IPS DF 6.9 (cell line): ENCODE measurements around the gene HRK.

ENCODE experiments used
- DNase-seq: peaks from one replicate; pipeline ENCODE4 v3.0.0-alpha.2; 2013; ENCODE audit warnings: low read depth, low spot score
- H3K27ac ChIP-seq: one replicate; pipeline ENCODE4 v1.5.1; 2013; ENCODE audit warnings: low read length, control low read depth
- H3K27me3 ChIP-seq: 2 replicates; pipeline ENCODE4 v1.6.1; 2013; ENCODE audit warnings: mild to moderate bottlenecking, low read length; ENCODE audit not compliant: control insufficient read depth, insufficient read depth
- H3K36me3 ChIP-seq: 2 replicates; pipeline ENCODE4 v1.6.1; 2013; ENCODE audit warnings: low read length; ENCODE audit not compliant: control insufficient read depth, insufficient read depth
- H3K4me1 ChIP-seq: 2 replicates; pipeline ENCODE4 v1.6.1; 2013; ENCODE audit warnings: low read length; ENCODE audit not compliant: control insufficient read depth, insufficient read depth
- H3K4me3 ChIP-seq: 2 replicates; pipeline ENCODE4 v1.5.1; 2013; ENCODE audit warnings: mild to moderate bottlenecking, low read length
- H3K9me3 ChIP-seq: 2 replicates; pipeline ENCODE4 v1.6.1; 2013; ENCODE audit warnings: low read length, inconsistent platforms; ENCODE audit not compliant: control insufficient read depth, insufficient read depth
- WGBS: extraction: QIAGEN DNeasy Blood & Tissue Kit; methylation state at CpG from one replicate; pipeline ENCODE4 v1.1.7; 2013; ENCODE audit warnings: mixed read lengths, missing lambda C conversion rate; ENCODE audit not compliant: insufficient read length, insufficient coverage; 5-methylcytosine and 5-hydroxymethylcytosine counted together

Gene HRK

GRCh38 chr12:116849216-116849615, 32.0 kb downstream of the HRK start:
- Histone ChIP-seq H3K27ac (no peak overlapping the region), H3K36me3 (no peaks in the 10 kb centered on the region), H3K9me3 (no peaks in the 10 kb centered on the region), H3K27me3 (no peaks in the 10 kb centered on the region), H3K4me1 (no peaks in the 10 kb centered on the region), H3K4me3 (no peak overlapping the region)
- WGBS: no CpG with 5 or more reads among the region's 23 CpGs
- no peak for DNase-seq

- no peak for DNase-seq
- Histone ChIP-seq H3K9me3 (no peaks in the 10 kb centered on the region), H3K27me3 (no peaks in the 10 kb centered on the region), H3K4me1 (no peaks in the 10 kb centered on the region), H3K4me3 (no peak overlapping the region), H3K36me3 (no peaks in the 10 kb centered on the region), H3K27ac (no peak overlapping the region)
- no CpG with 5 or more reads among the region's 6 CpGs for WGBS
These were observed 38.2 kb downstream of the HRK start for GRCh38 chr12:116843085-116843484.

- Histone ChIP-seq H3K4me3 (no peak overlapping the region), H3K9me3 (no peaks in the 10 kb centered on the region), H3K27ac (no peak overlapping the region), H3K4me1 (no peaks in the 10 kb centered on the region), H3K36me3 (no peaks in the 10 kb centered on the region), H3K27me3 (no peaks in the 10 kb centered on the region)
- no CpG with 5 or more reads among the region's 3 CpGs for WGBS
- DNase-seq: no peak
These were observed 41.9 kb downstream of the HRK start for GRCh38 chr12:116839287-116839830.

GRCh38 chr12:116838365-116838764, 42.9 kb downstream of the HRK start:
- Histone ChIP-seq H3K27me3 (no peaks in the 10 kb centered on the region), H3K4me3 (no peak overlapping the region), H3K36me3 (no peaks in the 10 kb centered on the region), H3K9me3 (no peaks in the 10 kb centered on the region), H3K27ac (no peak overlapping the region), H3K4me1 (no peaks in the 10 kb centered on the region)
- no peak for DNase-seq
- WGBS: no CpG with 5 or more reads among the region's 4 CpGs

- Histone ChIP-seq H3K27me3 (no peaks in the 10 kb centered on the region), H3K4me3 (no peak overlapping the region), H3K4me1 (no peaks in the 10 kb centered on the region; the same call in 1 of the 2 replicates), H3K27ac (no peak overlapping the region), H3K9me3 (no peaks in the 10 kb centered on the region), H3K36me3 (no peaks in the 10 kb centered on the region)
- no CpG with 5 or more reads among the region's 9 CpGs for WGBS
- no peak for DNase-seq
These were observed 44.1 kb downstream of the HRK start for GRCh38 chr12:116837097-116837496.

GRCh38 chr12:116835484-116835883, 45.8 kb downstream of the HRK start:
- H3K9me3 ChIP-seq: no peaks in the 10 kb centered on the region
- no peaks in the 10 kb centered on the region for H3K27me3 ChIP-seq
- H3K27ac ChIP-seq: no peak overlapping the region
- H3K4me3 ChIP-seq: no peak overlapping the region
- H3K4me1 ChIP-seq: no peaks in the 10 kb centered on the region; the same call in 1 of the 2 replicates
- no peaks in the 10 kb centered on the region for H3K36me3 ChIP-seq
- WGBS: no CpG with 5 or more reads among the region's 1 CpG
- no peak for DNase-seq

GRCh38 chr12:116833474-116833873, 47.8 kb downstream of the HRK start:
- H3K27me3 ChIP-seq: no peaks in the 10 kb centered on the region
- H3K36me3 ChIP-seq: no peaks in the 10 kb centered on the region
- no CpG with 5 or more reads among the region's 10 CpGs for WGBS

GRCh38 chr12:116832353-116832752, 48.9 kb downstream of the HRK start:
- Histone ChIP-seq H3K36me3 (no peaks in the 10 kb centered on the region), H3K27me3 (no peaks in the 10 kb centered on the region), H3K4me1 (no peaks in the 10 kb centered on the region; the same call in 1 of the 2 replicates), H3K4me3 (no peak overlapping the region), H3K27ac (no peak overlapping the region), H3K9me3 (no peaks in the 10 kb centered on the region)
- no peak for DNase-seq
- no CpG with 5 or more reads among the region's 6 CpGs for WGBS

More at GRCh38 chr12:116833474-116833873, 47.8 kb downstream of the HRK start:
- DNase-seq: no peak
- H3K9me3 ChIP-seq: no peaks in the 10 kb centered on the region
- no peak overlapping the region for H3K27ac ChIP-seq
- no peak overlapping the region for H3K4me3 ChIP-seq
- no peaks in the 10 kb centered on the region; the same call in 1 of the 2 replicates for H3K4me1 ChIP-seq

GRCh38 chr12:116827432-116827831, 53.8 kb downstream of the HRK start:
- no CpG with 5 or more reads among the region's 4 CpGs for WGBS
- DNase-seq: no peak
- H3K36me3 ChIP-seq: no peaks in the 10 kb centered on the region

GRCh38 chr12:116821291-116821690, 60.0 kb downstream of the HRK start:
- H3K27ac ChIP-seq: no peak overlapping the region
- H3K4me1 ChIP-seq: no peaks in the 10 kb centered on the region
- H3K9me3 ChIP-seq: no peaks in the 10 kb centered on the region
- H3K36me3 ChIP-seq: no peaks in the 10 kb centered on the region
- WGBS: no CpG with 5 or more reads among the region's 8 CpGs
- no peak for DNase-seq
- H3K4me3 ChIP-seq: no peak overlapping the region
- no peaks in the 10 kb centered on the region for H3K27me3 ChIP-seq

More at GRCh38 chr12:116827432-116827831, 53.8 kb downstream of the HRK start:
- Histone ChIP-seq H3K27ac (no peak overlapping the region), H3K4me3 (no peak overlapping the region), H3K4me1 (no peaks in the 10 kb centered on the region), H3K9me3 (no peaks in the 10 kb centered on the region), H3K27me3 (no peaks in the 10 kb centered on the region)

- H3K4me3 ChIP-seq: no peak overlapping the region
- H3K9me3 ChIP-seq: no peaks in the 10 kb centered on the region
- no CpG with 5 or more reads among the region's 10 CpGs for WGBS
- no peak overlapping the region for H3K27ac ChIP-seq
- no peaks in the 10 kb centered on the region for H3K27me3 ChIP-seq
- no peaks in the 10 kb centered on the region for H3K36me3 ChIP-seq
- H3K4me1 ChIP-seq: no peaks in the 10 kb centered on the region
- no peak for DNase-seq
These were observed 61.1 kb downstream of the HRK start for GRCh38 chr12:116820064-116820656.
